Stimulated activated CD4-positive, alpha-beta T cell treated with anti-CD3 and anti-CD28 coated beads, Interleukin-1b, Interleukin-23, amount 100 ng/mL, for 1 hour (primary cell): Measurements from ENCODE around the gene PRDM1.

Experiments
- DNase-seq, 2 donors: peaks; one replicate each; pipeline ENCODE4 v3.0.0-alpha.2; 2020; ENCODE audit warnings: low read depth in 2 of 2

Gene PRDM1

DNA sequence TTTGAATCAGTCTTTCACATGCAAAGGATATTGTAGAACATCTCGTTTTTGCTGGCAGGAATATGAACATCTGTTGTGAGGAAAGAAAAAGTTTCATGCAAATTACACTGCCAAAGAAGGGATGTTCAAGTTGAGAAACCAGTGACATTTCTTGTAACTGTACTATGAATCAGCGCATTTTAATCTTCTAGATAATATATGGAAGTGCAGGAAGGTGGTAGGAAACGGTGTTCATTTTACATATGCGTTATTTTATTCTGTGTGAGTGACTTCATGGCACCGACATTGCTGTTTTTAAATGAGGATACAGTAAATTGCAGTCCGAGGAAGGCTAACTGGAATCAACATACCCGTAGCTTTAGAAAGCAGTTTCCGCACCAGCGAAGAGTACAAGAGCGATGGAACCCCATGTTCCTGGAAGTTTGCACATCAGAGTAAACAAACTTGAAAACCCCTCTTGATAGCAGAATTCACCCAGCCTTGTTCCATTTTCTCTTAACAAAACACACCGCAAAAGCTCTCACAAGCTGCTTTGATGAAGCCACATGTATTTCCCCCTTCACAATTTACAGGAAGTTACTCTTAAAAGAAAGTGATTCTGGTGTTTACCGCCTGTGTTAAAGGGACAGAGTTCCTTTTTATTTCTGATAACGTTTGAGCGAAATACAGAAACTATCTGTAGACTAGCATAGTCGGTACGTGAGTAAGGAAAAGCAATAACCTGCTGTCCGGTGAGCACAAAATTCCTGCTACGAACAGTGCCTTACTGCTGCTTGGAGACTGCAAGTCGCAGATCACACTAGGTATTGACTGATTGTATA is 11.5 kb downstream of the PRDM1 start:
- no peak for DNase-seq

DNA sequence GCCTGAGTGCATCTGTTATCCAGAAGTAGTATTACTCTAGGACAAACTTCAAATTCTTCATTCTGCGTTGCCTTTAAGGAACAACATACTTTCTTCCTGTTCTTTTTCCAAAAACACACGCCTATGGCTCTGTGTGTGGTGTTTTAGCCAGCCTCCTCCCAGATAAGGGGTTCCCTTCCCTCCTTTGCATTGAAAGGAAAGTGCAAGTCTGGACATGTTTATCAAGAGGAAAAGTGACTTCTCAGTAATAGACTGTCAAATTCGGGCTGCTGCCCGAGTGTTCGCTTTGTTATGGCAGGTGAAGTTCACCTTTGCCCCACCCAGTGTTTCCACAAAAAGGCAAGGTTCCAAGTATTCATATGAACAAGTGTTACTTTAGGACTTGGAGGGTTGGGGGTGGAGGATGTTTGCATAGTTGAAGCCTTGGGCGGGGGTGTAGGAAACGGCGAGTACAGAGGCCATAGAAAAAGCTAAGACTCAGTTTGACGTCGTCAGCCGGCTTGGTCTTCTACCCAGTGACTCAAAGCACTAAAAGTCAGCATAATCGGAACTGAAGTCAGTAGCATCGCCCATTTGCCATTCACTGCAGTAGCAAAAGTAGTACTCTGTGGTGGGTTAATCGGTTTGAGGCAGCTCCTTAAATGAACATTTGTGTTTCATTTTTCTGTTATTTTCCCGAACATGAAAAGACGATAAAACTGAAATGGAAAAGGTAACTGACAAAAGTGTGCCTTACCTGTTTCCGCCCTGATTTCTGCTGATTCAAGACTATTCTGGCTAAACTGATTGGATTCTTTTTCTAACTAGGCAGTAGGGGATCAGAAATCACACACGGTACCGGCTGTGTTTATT is 12.5 kb downstream of the PRDM1 start:
- DNase-seq: peak; percentile 31 to 43

DNA sequence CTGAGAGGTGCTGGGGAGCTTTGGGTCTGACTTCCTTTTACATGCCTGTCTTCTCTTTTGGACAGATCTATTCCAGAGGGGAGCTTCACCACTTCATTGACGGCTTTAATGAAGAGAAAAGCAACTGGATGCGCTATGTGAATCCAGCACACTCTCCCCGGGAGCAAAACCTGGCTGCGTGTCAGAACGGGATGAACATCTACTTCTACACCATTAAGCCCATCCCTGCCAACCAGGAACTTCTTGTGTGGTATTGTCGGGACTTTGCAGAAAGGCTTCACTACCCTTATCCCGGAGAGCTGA is 13.1 kb downstream of the PRDM1 start:
- DNase-seq: no peak

DNA sequence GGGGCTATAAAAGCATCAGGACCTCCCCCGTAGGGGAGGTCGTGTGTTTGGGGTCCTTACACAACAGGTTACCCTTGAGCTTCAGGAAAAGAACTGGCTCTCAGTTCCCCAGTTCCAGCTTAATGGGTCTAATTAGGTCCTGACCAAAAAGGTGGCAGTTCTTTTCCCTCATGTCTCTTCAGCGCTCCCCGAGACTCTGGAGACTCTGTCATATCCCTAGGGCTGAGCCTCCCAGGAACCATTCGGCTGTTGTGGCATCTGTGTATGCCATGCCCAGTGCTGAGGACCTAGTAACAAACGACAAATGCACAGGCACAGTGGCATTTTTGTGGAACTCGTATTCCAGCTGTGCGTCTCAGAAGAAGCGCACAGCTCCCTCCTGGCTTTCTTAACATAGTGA is 14.6 kb downstream of the PRDM1 start:
- DNase-seq: no peak

DNA sequence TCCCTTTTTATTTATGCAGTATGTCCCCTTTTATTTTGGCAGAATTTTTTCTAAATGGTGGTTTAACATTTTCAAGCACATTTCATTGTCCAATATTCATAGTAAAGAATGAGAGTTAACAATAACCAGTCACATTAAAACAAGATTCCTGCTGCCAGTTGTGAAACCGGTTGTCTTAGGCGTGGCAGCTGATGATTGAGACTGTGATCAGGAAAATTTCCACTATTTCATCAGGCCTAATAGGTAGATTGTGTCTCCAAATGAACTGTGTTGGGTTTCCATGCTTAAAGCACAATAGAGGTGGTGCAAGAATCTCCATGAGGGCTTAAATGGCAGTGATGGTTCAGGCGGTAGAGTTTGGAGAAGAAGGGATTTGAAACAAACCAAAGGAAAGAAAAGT is 15.3 kb downstream of the PRDM1 start:
- no peak for DNase-seq

DNA sequence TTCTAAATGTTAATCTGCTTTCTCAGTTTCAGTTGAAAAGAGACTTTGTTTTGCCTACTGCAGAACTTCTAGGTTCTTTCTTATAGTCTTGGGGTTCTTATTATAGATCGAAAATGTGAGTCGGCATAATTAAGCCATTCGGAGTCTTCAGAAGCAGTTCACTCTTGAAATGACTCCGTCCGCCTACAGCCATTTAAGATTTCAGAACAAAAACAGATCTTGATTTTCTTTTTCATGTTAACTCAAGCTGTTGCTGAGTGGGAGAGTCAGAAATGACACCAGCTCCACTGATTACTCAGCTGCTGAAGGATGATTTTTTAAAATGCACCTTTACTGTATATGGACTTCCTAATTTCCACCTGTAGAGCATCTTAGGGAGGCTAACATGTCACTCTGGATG is 15.9 kb downstream of the PRDM1 start:
- DNase-seq: no peak

DNA sequence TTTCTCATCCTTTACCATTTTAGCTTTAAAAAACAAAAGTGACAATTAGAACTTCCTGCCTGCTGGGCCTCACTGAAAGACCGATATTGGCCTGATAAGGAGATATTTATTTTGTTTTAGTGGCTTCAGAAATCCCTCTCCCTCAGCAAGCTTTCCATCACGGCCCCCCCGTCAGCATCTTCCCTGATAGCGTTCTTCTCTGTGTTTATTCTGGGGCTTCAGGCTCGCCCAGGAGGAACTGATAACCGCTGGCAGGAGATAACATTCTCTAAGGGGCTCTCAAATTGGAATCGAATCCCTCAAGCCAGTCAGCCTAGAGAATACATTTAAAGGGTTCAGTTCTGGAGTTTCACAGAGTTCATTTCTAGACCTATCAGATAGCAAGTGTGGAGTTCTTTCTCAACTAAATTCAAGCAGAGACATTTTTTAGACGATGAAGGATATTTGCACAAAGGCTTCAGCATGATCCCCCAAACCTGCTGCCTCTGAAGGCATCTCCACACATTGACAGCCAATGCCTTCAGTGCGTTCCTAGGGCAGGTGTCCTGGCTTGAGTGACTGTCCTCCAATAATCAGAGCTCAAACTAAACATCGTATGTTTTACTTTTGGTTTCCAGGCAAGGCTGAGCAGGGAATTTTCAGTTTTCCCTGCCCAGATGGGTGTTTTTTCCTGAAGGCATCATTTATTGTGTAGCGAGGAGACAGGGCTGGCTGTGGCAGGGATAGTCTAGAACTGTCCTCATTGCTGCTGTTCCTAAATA is 17.0 kb downstream of the PRDM1 start:
- DNase-seq: no peak

DNA sequence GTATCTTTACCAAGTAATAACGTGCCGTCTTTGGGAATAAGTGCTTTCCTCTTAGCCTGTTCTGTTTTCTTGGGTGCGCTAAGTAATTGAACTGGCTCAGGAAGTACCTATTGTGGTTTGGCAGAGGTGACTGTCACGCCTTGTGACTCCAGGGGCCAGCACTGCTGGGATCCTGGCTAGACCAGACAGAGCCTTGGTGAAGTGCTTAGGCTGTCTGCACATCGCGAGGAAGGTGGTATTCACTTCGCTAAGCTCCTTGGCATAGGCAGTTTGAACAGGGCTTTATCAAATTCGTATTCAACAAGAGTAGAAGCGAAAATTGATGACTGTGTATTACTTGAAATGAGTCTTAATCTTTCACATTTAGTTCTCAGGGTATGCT is 17.6 kb downstream of the PRDM1 start:
- peak in 1 of 2 donors; percentile 18 for DNase-seq

DNA sequence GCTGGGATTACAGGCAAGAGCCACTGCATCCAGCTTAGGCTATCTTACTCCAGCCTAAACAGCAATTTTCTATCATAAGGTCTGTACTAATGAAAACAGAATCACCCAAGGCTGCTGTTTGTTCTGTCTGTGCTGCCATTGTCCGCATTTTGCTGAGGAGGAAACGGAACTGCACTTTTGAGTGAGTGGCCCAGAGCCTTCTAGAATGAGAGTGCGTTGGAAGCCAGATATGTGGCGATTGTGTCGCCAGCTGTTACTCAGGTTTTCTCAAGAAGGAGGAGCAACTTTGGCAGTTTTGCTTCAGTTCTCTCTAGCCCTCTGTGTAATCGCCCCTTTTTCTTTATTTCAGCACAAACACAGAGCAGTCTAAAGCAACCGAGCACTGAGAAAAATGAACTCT is 18.3 kb downstream of the PRDM1 start:
- DNase-seq: no peak

DNA sequence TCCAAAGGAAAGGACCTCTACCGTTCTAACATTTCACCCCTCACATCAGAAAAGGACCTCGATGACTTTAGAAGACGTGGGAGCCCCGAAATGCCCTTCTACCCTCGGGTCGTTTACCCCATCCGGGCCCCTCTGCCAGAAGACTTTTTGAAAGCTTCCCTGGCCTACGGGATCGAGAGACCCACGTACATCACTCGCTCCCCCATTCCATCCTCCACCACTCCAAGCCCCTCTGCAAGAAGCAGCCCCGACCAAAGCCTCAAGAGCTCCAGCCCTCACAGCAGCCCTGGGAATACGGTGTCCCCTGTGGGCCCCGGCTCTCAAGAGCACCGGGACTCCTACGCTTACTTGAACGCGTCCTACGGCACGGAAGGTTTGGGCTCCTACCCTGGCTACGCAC is 18.8 kb downstream of the PRDM1 start:
- no peak for DNase-seq

DNA sequence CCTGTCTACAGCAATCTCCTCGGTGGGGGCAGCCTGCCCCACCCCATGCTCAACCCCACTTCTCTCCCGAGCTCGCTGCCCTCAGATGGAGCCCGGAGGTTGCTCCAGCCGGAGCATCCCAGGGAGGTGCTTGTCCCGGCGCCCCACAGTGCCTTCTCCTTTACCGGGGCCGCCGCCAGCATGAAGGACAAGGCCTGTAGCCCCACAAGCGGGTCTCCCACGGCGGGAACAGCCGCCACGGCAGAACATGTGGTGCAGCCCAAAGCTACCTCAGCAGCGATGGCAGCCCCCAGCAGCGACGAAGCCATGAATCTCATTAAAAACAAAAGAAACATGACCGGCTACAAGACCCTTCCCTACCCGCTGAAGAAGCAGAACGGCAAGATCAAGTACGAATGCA is 19.4 kb downstream of the PRDM1 start:
- DNase-seq: no peak

DNA sequence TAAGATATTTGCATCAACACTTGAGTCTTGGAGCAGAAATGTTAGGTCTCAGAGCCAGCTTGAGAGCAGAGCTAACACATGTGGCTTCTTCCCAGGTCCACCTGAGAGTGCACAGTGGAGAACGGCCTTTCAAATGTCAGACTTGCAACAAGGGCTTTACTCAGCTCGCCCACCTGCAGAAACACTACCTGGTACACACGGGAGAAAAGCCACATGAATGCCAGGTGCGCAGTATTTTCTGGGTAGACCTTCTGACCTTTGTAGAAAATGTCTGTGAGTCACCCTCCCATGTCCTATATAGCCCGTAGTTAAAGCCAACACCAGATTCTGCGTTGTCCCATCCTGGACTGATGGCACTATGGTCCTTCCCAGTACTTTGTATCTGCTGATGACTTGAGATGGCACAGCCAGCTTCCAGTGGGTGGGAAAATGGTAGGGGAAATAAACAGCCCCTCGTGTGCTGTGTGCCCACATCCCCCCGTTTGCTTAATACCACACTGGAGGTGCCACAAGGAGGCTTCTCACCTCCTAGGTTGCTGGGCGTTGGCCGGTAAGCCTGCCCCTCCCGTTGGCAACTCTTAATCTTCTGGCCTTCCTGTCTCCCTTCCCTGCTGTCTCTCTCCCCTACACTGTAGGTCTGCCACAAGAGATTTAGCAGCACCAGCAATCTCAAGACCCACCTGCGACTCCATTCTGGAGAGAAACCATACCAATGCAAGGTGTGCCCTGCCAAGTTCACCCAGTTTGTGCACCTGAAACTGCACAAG is 20.3 kb downstream of the PRDM1 start:
- no peak for DNase-seq

DNA sequence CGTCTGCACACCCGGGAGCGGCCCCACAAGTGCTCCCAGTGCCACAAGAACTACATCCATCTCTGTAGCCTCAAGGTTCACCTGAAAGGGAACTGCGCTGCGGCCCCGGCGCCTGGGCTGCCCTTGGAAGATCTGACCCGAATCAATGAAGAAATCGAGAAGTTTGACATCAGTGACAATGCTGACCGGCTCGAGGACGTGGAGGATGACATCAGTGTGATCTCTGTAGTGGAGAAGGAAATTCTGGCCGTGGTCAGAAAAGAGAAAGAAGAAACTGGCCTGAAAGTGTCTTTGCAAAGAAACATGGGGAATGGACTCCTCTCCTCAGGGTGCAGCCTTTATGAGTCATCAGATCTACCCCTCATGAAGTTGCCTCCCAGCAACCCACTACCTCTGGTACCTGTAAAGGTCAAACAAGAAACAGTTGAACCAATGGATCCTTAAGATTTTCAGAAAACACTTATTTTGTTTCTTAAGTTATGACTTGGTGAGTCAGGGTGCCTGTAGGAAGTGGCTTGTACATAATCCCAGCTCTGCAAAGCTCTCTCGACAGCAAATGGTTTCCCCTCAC is 21.0 kb downstream of the PRDM1 start:
- DNase-seq: no peak

DNA sequence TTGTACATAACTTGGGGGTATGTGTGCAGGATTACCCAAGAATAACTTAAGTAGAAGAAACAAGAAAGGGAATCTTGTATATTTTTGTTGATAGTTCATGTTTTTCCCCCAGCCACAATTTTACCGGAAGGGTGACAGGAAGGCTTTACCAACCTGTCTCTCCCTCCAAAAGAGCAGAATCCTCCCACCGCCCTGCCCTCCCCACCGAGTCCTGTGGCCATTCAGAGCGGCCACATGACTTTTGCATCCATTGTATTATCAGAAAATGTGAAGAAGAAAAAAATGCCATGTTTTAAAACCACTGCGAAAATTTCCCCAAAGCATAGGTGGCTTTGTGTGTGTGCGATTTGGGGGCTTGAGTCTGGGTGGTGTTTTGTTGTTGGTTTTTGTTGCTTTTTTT is 22.0 kb downstream of the PRDM1 start:
- DNase-seq: no peak

DNA sequence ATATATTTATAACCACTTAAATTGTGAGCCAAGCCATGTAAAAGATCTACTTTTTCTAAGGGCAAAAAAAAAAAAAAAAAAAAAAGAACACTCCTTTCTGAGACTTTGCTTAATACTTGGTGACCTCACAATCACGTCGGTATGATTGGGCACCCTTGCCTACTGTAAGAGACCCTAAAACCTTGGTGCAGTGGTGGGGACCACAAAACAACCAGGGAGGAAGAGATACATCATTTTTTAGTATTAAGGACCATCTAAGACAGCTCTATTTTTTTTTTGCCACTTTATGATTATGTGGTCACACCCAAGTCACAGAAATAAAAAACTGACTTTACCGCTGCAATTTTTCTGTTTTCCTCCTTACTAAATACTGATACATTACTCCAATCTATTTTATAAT is 22.9 kb downstream of the PRDM1 start:
- no peak for DNase-seq

DNA sequence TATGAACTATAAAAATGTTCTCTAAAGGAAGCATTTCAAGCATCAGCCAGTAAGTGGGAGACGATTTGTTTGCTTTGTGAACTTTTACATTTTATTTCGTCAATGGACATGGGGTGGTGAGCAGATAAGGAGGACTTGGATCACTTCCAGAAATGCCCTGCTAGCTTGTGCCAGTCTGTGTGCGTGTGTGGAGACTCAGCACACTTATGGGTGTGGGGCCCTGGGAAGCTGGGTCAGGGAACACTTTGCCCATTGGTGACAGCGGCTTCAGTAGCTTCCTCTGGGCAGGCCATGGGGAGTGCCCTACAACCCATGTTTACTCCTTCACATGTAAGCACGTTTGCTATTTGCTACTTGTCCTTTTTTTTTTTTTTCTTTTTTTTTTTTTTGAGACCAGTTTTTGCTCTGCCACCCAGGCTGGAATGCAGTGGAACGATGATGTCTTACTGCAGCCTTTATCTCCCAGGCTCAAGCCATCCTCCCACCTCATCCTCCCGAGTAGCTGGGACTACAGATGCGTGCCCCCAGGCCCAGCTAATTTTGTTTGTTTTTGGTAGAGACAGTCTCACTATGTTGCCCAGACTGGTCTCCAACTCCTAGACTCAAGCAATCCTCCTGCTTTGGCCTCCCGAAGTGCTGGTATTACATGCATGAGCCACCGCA is 24.2 kb downstream of the PRDM1 start:
- no peak for DNase-seq

DNA sequence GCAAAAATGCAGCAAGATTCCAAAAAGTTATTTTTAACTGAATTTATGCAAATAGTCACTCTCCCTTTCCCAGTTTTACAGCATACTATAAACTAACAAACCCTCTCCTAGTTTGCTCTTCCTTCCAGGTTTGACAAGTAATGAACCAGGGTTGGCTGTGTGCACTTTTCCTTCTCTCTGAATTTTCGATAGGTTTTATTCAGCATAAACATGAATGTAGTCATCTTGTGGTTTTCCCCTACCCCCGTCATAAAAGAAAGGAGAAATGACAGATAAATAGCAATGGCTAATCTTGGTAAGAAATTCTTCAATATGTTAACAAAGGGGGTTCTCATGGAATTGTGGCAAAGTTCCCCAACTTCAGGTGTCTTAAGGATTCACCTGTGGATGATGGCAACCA is 26.3 kb downstream of the PRDM1 start:
- DNase-seq: no peak

DNA sequence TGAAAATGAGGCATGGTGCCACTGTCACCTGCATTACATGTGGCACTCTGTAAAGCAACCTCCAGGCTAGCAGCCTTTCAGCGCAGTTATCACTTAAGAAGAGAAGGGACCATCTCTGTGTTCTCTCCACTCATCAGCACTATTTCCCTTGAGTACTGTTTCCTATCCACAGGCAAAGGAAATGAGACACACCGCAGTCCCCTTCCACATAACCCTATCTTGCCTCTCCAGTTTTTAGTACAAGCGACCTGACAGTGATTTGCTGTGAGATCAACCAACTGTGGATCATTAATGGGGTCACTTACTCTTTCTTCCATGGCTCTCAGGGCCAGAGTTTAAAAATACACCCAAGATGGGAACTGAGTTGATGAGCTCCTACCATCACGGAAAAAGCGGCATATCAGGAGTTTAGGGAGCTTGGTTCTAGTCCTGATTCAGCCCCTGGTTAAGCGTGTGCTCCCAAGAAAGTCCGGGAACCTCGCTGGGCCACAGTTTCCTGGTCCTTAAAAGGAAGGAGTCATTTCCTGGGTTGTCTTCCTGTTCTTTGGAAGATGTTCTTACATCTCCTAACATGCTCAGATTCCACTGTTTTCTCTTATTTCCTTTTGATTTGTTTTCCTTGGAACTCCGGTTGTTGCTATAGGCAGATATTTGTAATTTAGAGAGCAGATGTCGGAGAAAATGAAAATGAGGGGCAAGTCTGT is 27.3 kb downstream of the PRDM1 start:
- no peak for DNase-seq

DNA sequence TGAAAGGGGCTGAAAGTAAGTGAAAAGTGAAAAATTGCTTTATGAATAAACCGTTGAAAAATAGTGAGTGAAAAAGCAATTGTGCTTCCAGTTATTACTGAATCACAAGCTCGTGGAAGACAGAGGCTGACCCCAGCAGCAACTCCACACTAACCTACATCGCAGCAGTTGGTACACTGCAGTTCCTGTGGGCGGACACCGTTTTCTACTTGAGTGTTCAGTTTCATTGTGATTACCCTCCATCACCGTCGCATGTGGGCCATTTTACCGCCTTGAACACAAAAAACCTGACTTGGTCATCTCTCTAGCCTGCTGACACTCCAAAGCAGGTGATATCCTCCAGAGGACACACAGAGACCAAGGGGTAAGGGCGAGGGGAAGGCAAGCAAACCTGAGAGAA is 28.4 kb downstream of the PRDM1 start:
- DNase-seq: no peak

DNA sequence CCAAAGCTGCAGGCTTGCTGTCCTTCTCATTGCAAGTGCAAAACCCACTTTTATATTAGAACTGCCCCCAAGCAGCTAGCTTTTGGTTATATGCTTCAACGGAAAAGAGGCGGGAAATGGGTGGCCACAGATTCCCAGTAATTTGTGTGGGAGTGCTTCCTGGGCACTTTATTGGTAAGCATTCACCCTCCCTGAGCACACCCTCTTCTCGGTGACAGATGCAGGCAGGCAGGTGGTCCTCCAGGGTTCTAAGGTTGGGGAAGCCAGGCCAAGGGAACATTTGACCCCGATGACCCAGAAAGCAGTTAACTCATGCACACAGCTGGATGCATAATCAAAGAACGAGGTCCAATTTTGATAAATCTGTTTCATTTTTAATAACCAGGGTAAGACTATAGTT is 29.1 kb downstream of the PRDM1 start:
- DNase-seq: no peak
